ENCODE data around the gene BRICD5. TPM values are rescaled to one million over a fixed set of nuclear protein-coding genes. Genes with fewer than 3 reads are reported as not detected.

Gene BRICD5
- total RNA-seq, 1 experiment from 2014 or later: 18.6 TPM

DNA sequence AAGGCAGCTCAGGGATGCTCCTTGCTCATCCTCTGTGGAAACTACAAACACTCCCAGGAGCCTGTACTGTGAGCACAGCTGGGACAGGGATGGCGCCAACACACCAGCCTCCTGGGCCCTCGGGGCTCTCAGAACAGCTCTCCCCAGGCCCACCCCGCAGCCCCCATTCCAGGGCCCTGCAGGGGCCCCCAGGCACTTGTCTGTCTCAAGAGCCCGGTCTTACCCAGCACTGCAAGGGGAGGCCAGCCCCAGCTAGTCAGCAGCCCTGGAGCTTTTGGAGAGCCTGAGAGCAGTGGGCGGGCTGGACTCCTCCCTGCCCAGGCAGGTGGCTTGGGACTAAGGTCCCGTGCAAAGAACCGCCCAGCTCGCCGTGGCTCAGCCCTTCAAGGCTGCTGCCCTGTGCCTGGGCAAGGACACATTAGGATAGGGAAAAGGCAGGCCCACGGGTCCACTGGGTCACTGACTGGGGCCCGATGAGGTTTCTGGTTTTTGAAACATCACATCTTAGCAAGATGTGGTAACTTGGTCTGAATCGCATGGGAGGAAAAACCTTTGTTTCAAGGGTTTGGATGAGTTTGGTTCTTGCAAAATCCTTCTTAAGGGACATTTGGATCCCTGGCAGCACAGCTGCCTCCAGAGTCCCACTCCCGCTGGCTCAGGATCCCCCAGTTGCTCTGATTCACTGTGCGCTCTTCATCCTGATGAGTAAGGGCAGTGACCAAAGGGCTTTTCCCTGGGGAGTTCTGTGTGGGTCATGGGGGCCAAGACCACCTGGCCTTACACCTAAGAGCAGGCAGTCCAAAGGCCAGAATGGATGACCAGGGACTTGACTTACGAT lies 28.4 kb upstream of the BRICD5 start:
- no peak overlapping the region for H3K27ac ChIP-seq (ENCODE audit: low read depth, low read length, poor library complexity, severe bottlenecking)
- H3K36me3 ChIP-seq (ENCODE audit: insufficient read depth, low read length, poor library complexity, severe bottlenecking): peaks cover 35% of the 10 kb centered on the region
- POLR2A ChIA-PET (ENCODE audit: low non-redundant PET): no interaction called here
- no peak for TF ChIP-seq EZH2 (IDR thresholded peaks at IDR 0.05; ENCODE audit: borderline replicate concordance, low read depth, low read length, poor library complexity, severe bottlenecking)
- TF ChIP-seq, protein P1, sequence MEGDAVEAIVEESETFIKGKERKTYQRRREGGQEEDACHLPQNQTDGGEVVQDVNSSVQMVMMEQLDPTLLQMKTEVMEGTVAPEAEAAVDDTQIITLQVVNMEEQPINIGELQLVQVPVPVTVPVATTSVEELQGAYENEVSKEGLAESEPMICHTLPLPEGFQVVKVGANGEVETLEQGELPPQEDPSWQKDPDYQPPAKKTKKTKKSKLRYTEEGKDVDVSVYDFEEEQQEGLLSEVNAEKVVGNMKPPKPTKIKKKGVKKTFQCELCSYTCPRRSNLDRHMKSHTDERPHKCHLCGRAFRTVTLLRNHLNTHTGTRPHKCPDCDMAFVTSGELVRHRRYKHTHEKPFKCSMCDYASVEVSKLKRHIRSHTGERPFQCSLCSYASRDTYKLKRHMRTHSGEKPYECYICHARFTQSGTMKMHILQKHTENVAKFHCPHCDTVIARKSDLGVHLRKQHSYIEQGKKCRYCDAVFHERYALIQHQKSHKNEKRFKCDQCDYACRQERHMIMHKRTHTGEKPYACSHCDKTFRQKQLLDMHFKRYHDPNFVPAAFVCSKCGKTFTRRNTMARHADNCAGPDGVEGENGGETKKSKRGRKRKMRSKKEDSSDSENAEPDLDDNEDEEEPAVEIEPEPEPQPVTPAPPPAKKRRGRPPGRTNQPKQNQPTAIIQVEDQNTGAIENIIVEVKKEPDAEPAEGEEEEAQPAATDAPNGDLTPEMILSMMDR (conservative IDR thresholded peaks at IDR 0.05; ENCODE audit: low read depth, low read length): no peak
- no peaks in the 10 kb centered on the region for H3K4me1 ChIP-seq (ENCODE audit: insufficient read depth, low read length, poor library complexity, severe bottlenecking)
- no peak for DNase-seq (ENCODE audit: low spot score)
- no TSS peak for BruUV-seq (replicated peaks)
- H3K4me3 ChIP-seq (ENCODE audit: low read depth, low read length, poor library complexity, severe bottlenecking): no peak overlapping the region
- CTCF ChIA-PET: interaction anchor here (0.5 kb wide), 1 partner anchor 16 kb away, joined by 5 read pairs; no protein-coding TSS in a partner anchor
- no peaks in the 10 kb centered on the region for H3K27me3 ChIP-seq (replicated peaks; ENCODE audit: insufficient read depth, low read depth, low read length, poor library complexity)
- no peaks in the 10 kb centered on the region for H3K9me3 ChIP-seq (ENCODE audit: low read depth, low read length, poor library complexity, severe bottlenecking)
- intact Hi-C loops (cut with micrococcal nuclease; ENCODE audit: unreplicated experiment): no loop called here

DNA sequence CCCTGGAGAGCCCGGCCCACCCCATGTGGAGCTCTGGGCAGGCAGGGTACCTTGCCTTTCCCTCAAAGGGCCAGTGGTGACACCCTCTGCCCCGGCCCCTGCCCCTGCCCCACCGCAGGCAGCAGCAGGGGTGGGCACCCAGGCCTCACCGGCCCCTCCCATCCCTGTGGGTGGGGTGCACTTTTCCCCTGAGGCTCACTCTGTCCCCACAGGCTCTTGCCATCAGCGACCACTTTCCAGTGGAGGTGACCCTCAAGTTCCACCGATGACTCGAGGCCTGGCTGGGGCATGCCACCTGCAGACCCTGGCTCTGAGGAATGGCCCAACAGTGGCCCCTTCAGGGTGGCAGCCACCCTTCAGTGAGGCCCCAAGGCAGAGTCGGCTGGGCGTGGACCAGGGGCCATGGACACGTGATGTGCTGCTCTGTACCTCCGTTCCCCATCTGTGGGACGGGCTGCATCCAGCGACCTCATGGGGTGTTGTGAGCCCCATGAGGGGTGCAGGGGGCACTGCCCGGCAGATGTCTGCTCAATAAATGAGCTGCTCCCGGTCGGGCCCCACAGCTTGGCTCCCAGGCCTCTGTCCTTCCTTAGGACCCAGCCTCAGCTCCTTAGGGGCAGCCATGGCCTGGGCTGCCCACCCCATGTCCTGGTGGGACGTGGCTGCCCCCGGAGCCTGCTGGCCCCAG lies 27.6 kb upstream of the BRICD5 start:
- DNase-seq (ENCODE audit: low spot score): no peak
- H3K4me1 ChIP-seq (ENCODE audit: insufficient read depth, low read length, poor library complexity, severe bottlenecking): no peaks in the 10 kb centered on the region
- peaks cover 30% of the 10 kb centered on the region for H3K36me3 ChIP-seq (ENCODE audit: insufficient read depth, low read length, poor library complexity, severe bottlenecking)
- no TSS peak for BruUV-seq (replicated peaks)
- no peaks in the 10 kb centered on the region for H3K9me3 ChIP-seq (ENCODE audit: low read depth, low read length, poor library complexity, severe bottlenecking)
- no peaks in the 10 kb centered on the region for H3K27me3 ChIP-seq (replicated peaks; ENCODE audit: insufficient read depth, low read depth, low read length, poor library complexity)
- POLR2A ChIA-PET (ENCODE audit: low non-redundant PET): no interaction called here
- H3K27ac ChIP-seq (ENCODE audit: low read depth, low read length, poor library complexity, severe bottlenecking): no peak overlapping the region
- CTCF ChIA-PET: interaction anchor here (0.5 kb wide), 1 partner anchor 17 kb away, joined by 5 read pairs; no protein-coding TSS in a partner anchor
- H3K4me3 ChIP-seq (ENCODE audit: low read depth, low read length, poor library complexity, severe bottlenecking): no peak overlapping the region
- TF ChIP-seq EZH2 (IDR thresholded peaks at IDR 0.05; ENCODE audit: borderline replicate concordance, low read depth, low read length, poor library complexity, severe bottlenecking): no peak
- TF ChIP-seq, protein P1 (conservative IDR thresholded peaks at IDR 0.05; ENCODE audit: low read depth, low read length): no peak
- intact Hi-C loops (cut with micrococcal nuclease; ENCODE audit: unreplicated experiment): no loop called here

DNA sequence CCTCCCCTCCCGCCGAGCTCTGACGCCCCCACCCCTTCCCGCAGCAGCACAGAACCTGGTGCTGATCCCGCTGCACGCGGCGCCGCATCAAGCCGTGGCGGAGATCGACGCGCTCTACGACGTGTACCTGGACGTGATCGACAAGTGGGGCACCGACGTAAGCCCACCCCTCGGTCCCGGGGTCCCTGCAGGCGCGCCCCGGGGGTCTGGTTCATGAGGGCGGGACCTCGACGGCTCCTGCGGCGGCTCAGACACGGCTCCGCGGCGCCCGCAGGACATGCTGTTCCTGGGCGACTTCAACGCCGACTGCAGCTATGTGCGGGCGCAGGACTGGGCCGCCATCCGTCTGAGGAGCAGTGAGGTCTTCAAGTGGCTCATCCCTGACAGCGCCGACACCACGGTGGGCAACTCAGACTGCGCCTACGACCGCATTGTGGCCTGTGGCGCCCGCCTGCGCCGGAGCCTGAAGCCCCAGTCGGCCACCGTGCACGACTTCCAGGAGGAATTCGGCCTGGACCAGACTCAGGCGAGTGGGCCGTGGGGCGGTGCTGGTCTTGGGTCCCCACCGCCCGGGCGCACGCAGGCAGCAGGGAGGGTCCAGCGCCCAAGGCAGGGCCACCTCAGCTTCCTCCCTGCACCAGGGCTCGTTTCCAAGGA lies 27.0 kb upstream of the BRICD5 start:
- no TSS peak for BruUV-seq (replicated peaks)

More for the DNA sequence above, 27.0 kb upstream of the BRICD5 start:
- no peaks in the 10 kb centered on the region for H3K4me1 ChIP-seq (ENCODE audit: insufficient read depth, low read length, poor library complexity, severe bottlenecking)
- TF ChIP-seq, protein P1 (conservative IDR thresholded peaks at IDR 0.05; ENCODE audit: low read depth, low read length): no peak
- H3K27me3 ChIP-seq (replicated peaks; ENCODE audit: insufficient read depth, low read depth, low read length, poor library complexity): no peaks in the 10 kb centered on the region
- no peak for DNase-seq (ENCODE audit: low spot score)
- ChIA-PET CTCF (no interaction called here), POLR2A (ENCODE audit: low non-redundant PET) (no interaction called here)
- H3K36me3 ChIP-seq (ENCODE audit: insufficient read depth, low read length, poor library complexity, severe bottlenecking): peaks cover 28% of the 10 kb centered on the region
- H3K27ac ChIP-seq (ENCODE audit: low read depth, low read length, poor library complexity, severe bottlenecking): no peak overlapping the region
- H3K9me3 ChIP-seq (ENCODE audit: low read depth, low read length, poor library complexity, severe bottlenecking): no peaks in the 10 kb centered on the region
- intact Hi-C loops (cut with micrococcal nuclease; ENCODE audit: unreplicated experiment): no loop called here
- H3K4me3 ChIP-seq (ENCODE audit: low read depth, low read length, poor library complexity, severe bottlenecking): no peak overlapping the region
